Heart right ventricle (tissue), 16 donors: ENCODE results near the gene KRTAP4-16. TPM values are rescaled to one million over a fixed set of nuclear protein-coding genes. Genes with fewer than 3 reads are reported as not detected.
"Not testable (repeated sequence)": the region's sequence is repeated elsewhere in the genome, so short reads cannot be mapped to it uniquely, and the experiment has no call there.

Experiments
- ATAC-seq, 8 donors: fragments of 200-7000 bp; cut with Tn5 transposase; one replicate each; pipeline ENCODE4 v1.9.1; 2020; ENCODE audit warnings: mild to moderate bottlenecking in 8 of 8, moderate library complexity in 8 of 8, moderate number of reproducible peaks in 1 of 8
- DNase-seq, 2 donors: peaks; one replicate each; pipeline ENCODE4 v3.0.0-alpha.2; 2020
- H3K27ac ChIP-seq, 10 donors: fragments of 200-600 bp; sonication (generic) in 2 of 10; one replicate each; pipeline versions ENCODE4 v1.5.0 to v1.8.0; 2020 to 2022; ENCODE audit warnings: mild to moderate bottlenecking in 3 of 10
- H3K27me3 ChIP-seq, 7 donors: fragments of 200-600 bp; one replicate each; pipeline ENCODE4 v1.8.0; 2021 to 2022; ENCODE audit warnings: mild to moderate bottlenecking in 2 of 7
- H3K36me3 ChIP-seq, 9 donors: fragments of 200-600 bp; sonication (generic) in 1 of 9; one replicate each; pipeline versions ENCODE4 v1.5.0 to v1.8.0; 2020 to 2022; ENCODE audit warnings: mild to moderate bottlenecking in 2 of 9
- H3K4me1 ChIP-seq, 9 donors: fragments of 200-600 bp; sonication (generic) in 1 of 9; one replicate each; pipeline versions ENCODE4 v1.5.0 to v1.8.0; 2020 to 2022; ENCODE audit warnings: mild to moderate bottlenecking in 4 of 9
- H3K4me3 ChIP-seq, 10 donors: fragments of 200-600 bp; sonication (generic) in 2 of 10; one replicate each; pipeline versions ENCODE4 v1.5.0 to v1.8.0; 2020 to 2022; ENCODE audit warnings: mild to moderate bottlenecking in 7 of 10, moderate library complexity in 2 of 10
- H3K9me3 ChIP-seq, 11 donors: fragments of 200-600 bp in 10 of 11; sonication (generic) in 2 of 11; one replicate each; pipeline versions ENCODE4 v1.5.0 to v1.8.0; 2013 to 2022; ENCODE audit warnings: mild to moderate bottlenecking in 2 of 11, control low read depth in 1 of 11, moderate library complexity in 1 of 11
- whole genome bisulfite sequencing, 2 donors: extraction: QIAGEN DNeasy Blood & Tissue Kit; methylation state at CpG; one replicate each; pipeline ENCODE4 v1.1.7; 2013; ENCODE audit warnings: inconsistent platforms in 1 of 2; 5-methylcytosine and 5-hydroxymethylcytosine counted together
- intact Hi-C, 10 donors: fragments of 100-400 bp; cut with DNase I; formaldehyde crosslinking; loops; one replicate each; pipeline versions ENCODE4 v1.11.1 to v1.14.2; 2022
- polyA plus RNA-seq, 2 donors: library from polyadenylated mRNA; stranded (reverse); fragments of 200-250 nt; gene quantifications; one replicate each; pipeline ENCODE4 v1.2.3, GENCODE V29; 2013
- total RNA-seq, 10 donors: library from RNA; stranded (reverse); fragmentation: NEBNext Ultra II Directional in 3 of 10; extraction: Animal tissue kit (Norgen Biotek cat#: 25700) in 3 of 10; gene quantifications; one replicate each; pipeline versions ENCODE4 v1.2.1 to v1.2.4, GENCODE V29; 2021 to 2023
- TF ChIP-seq, protein P1 (sequence below), 9 donors: fragments of 200-600 bp; sonication (generic) in 2 of 9; IDR thresholded peaks; one replicate each; pipeline versions ENCODE4 v1.5.0 to v1.8.0; 2021 to 2022; ENCODE audit warnings: antibody characterized with exemption in 9 of 9, mild to moderate bottlenecking in 5 of 9, moderate library complexity in 1 of 9
- donor health status: Arrhythmogenic right ventricular cardiomyopathy.
- donor health status: ischemic (EF 13 %, LVEDD 7.1; RV severe dilation, severe dysfunction).
- donor health status: healthy with polysubstance abuse.
- donor health status: DM: no; HTN: yes; CAD: no.
- donor health status: DM: no; HTN: no; CAD: no.
- donor health status: ischemic (EF 25% LVEDD 6.9; RV normal size, moderate dysfunction).
- donor health status: ischemic (EF 25% LVEDD 5.7; RV mildly dilated, moderate dysfunction).
- donor health status: healthy.
- donor health status: DM: yes; HTN: yes; CAD: no.
- donor health status: Ischemic cardiomyopathy.
- donor health status: ischemic (EF 35%, LVEDD 5.7; RV mildly dilated, moderate dysfunction).
- donor health status: nonischemic (EF 11% LVEDD 7.7; RV severe dilation, severe dysfunction).
- donor health status: DM: yes; HTN: yes; CAD: no.
- donor health status: PGD.
- donor health status: ischemic (EF 29% LVEDD 5.4; RV normal size, mild dysfunction).
- donor health status: nonischemic (EF 23%, LVEDD 6.1; RV moderate dilation, normal function).

Gene KRTAP4-16
- total and polyA plus RNA-seq, 12 donors, result not detected

GRCh38 chr17:41058741-41059140 lies 43.3 kb downstream of the KRTAP4-16 start:
- H3K4me3 ChIP-seq, result no peak overlapping the region
- H3K4me1 ChIP-seq, result no peaks in the 10 kb centered on the region
- DNase-seq (no peak), ATAC-seq (no peak)
- peaks cover 0 to 76% (median 50%) of the 10 kb centered on the region in 7 donors for H3K27me3 ChIP-seq
- H3K36me3 ChIP-seq, result no peaks in the 10 kb centered on the region
- H3K27ac ChIP-seq, result no peak overlapping the region
- 85% methylated on average over 5 of the region's 5 CpGs for WGBS, 2 donors
- intact Hi-C loops, result no loop called here
- TF ChIP-seq, protein P1, sequence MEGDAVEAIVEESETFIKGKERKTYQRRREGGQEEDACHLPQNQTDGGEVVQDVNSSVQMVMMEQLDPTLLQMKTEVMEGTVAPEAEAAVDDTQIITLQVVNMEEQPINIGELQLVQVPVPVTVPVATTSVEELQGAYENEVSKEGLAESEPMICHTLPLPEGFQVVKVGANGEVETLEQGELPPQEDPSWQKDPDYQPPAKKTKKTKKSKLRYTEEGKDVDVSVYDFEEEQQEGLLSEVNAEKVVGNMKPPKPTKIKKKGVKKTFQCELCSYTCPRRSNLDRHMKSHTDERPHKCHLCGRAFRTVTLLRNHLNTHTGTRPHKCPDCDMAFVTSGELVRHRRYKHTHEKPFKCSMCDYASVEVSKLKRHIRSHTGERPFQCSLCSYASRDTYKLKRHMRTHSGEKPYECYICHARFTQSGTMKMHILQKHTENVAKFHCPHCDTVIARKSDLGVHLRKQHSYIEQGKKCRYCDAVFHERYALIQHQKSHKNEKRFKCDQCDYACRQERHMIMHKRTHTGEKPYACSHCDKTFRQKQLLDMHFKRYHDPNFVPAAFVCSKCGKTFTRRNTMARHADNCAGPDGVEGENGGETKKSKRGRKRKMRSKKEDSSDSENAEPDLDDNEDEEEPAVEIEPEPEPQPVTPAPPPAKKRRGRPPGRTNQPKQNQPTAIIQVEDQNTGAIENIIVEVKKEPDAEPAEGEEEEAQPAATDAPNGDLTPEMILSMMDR (IDR thresholded peaks at IDR 0.05), result no peak
- H3K9me3 ChIP-seq, result peaks cover 0 to 8% (median 0%) of the 10 kb centered on the region in 11 donors

DNA sequence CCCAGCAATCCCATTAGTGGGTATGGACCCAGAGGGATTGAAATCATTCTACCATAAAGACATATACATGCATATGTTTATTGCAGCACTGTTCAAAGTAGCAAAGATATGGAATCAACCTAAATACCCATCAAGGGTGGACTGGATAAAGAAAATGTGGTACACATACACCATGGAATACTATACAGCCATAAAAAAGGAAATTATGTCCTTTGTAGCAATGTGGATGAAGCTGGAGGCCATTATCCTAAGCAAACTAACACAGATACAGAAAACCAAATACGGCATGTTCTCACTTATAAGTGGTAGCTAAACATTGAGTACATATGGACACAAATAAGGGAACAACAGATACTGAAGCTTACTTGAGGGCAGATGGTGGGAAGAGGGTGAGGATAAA lies 44.5 kb downstream of the KRTAP4-16 start:
- DNase-seq (no peak), ATAC-seq (no peak)
- 87 to 100% methylated on average over 1 of the region's 1 CpG for WGBS, 2 donors
- Histone ChIP-seq H3K27me3 (peaks cover 0 to 70% (median 50%) of the 10 kb centered on the region in 7 donors), H3K9me3 (peaks cover 0 to 17% (median 0%) of the 10 kb centered on the region in 11 donors), H3K36me3 (no peaks in the 10 kb centered on the region), H3K4me1 (no peaks in the 10 kb centered on the region), H3K4me3 (no peak overlapping the region), H3K27ac (no peak overlapping the region)
- TF ChIP-seq, protein P1 (IDR thresholded peaks at IDR 0.05), result no peak
- intact Hi-C loops, result no loop called here

DNA sequence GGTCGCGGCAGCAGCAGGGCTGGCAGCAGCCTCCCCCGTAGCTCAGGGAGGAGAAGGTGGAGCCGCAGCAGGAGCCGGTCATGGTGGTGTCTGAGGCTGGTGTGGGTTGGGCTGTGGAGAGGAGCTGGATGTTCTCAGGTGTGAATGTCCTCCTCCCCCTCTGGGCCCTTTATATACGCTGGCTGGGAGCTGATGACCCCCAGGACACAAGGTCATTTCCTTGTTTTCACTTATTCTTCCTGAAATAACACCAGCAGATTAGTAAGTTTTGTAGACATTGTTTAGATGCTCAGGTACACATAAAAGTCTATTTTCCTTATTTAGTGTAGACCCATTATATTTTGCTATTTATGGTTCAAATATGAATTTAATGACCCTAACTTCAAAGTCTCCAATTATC lies 46.9 kb downstream of the KRTAP4-16 start, which contains the start of gene KRTAP2-2:
Gene KRTAP2-2 (minus strand): TSS at position 101 of the 400 bp plus-strand sequence. CDS start 19 bp downstream, at position 82.
- H3K4me3 ChIP-seq, intact Hi-C loops, H3K27ac ChIP-seq, H3K4me1 ChIP-seq, DNase-seq, ATAC-seq, H3K36me3 ChIP-seq: not testable (repeated sequence)
- Histone ChIP-seq H3K9me3 (peaks cover 0 to 17% (median 0%) of the 10 kb centered on the region in 11 donors), H3K27me3 (peaks cover 0 to 56% (median 38%) of the 10 kb centered on the region in 7 donors)
- 30 to 56% methylated on average over 1 of the region's 6 CpGs for WGBS, 2 donors

DNA sequence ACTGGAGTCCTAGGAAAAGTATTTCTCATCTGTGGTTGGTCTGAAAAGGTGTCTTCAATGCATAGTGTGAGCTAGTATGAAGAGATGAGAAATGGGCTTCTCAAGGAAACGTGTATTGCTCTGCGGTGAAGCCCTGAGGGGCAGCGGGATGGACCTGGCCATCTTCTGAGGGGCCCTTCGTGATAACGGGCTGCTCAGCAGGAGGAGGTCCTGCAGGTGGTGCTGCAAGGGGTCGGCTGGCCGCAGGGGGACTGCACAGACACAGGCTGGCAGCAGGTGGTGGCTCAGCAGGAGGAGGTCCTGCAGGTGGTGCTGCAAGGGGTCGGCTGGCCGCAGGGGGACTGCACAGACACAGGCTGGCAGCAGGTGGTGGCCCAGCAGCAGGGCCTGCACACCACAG lies 47.5 kb downstream of the KRTAP4-16 start:
- Histone ChIP-seq H3K9me3 (peaks cover 0 to 17% (median 0%) of the 10 kb centered on the region in 11 donors), H3K27me3 (peaks cover 0 to 55% (median 36%) of the 10 kb centered on the region in 7 donors)
- H3K27ac ChIP-seq, intact Hi-C loops, H3K36me3 ChIP-seq, DNase-seq, ATAC-seq, H3K4me1 ChIP-seq, H3K4me3 ChIP-seq: not testable (repeated sequence)
- 53 to 70% methylated on average over 7 of the region's 9 CpGs for WGBS, 2 donors

- Histone ChIP-seq H3K4me3 (no peak overlapping the region), H3K9me3 (peaks cover 0 to 17% (median 0%) of the 10 kb centered on the region in 11 donors), H3K4me1 (no peaks in the 10 kb centered on the region), H3K27me3 (peaks cover 0 to 55% (median 35%) of the 10 kb centered on the region in 7 donors), H3K36me3 (no peaks in the 10 kb centered on the region), H3K27ac (no peak overlapping the region)
- intact Hi-C loops, result no loop called here
- 86 to 88% methylated on average over 4 of the region's 4 CpGs for WGBS, 2 donors
- ATAC-seq (no peak), DNase-seq (no peak)
- TF ChIP-seq, protein P1 (IDR thresholded peaks at IDR 0.05), result no peak
These were observed 48.0 kb downstream of the KRTAP4-16 start for GRCh38 chr17:41054025-41054424.
